Airway epithelial cell (primary cell): Measurements from ENCODE around the gene OR5T1. TPM values are rescaled to one million over a fixed set of nuclear protein-coding genes. Genes with fewer than 3 reads are reported as not detected.

Experiments used
- total RNA-seq: library from RNA; depleted of rRNA; stranded (reverse); fragments of >200 nt; gene quantifications from 2 replicates; pipeline ENCODE4 v1.2.3, GENCODE V29; 2015

Gene OR5T1
- total RNA-seq, result not detected in 2 replicates

DNA sequence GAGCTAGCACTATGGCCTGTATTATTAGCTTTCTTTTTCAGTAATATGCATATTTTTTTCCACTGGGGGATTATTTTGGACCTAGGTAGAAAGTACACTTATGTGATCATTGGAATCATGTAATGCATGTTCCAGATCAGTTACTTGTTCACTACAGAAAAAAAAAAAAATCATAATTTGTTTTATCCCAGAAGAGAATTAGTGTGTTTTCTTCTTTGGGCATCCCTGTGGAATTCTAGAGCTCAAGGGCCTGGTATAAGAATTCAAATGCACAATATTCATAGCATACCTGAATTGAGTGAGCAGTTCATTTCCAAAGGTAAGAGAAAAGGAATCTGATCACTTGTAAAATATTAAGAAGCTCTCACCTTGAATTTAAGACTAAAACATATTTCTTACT, at the start of gene OR5T1:
OR5T1 (plus strand) TSS at position 301 of the 400 bp plus-strand sequence. CDS start 1,485 bp downstream, outside the sequence.

DNA sequence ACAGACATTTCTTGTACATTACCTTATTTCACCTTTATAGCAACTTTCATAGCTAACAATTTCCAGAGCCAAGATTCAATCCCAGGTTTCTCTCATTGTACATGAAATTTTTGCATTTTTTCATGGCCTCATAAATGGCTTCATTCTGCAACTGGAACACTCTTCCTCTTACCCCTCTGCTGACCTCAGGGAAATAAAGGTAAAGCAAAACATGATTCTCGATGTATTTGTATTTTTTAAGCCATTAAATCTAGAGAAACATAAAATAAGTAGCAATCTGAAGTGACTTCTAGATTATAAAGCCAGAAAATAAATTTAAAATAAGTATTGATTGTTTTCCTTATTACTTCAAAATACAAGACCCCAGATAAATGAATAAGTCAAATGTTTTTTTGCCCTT, 39.8 kb upstream of the OR5T1 start, which contains the start of gene OR5T2:
OR5T2 (minus strand) TSS at position 101 of the 400 bp plus-strand sequence. CDS start 1,193 bp downstream, outside the sequence.

DNA sequence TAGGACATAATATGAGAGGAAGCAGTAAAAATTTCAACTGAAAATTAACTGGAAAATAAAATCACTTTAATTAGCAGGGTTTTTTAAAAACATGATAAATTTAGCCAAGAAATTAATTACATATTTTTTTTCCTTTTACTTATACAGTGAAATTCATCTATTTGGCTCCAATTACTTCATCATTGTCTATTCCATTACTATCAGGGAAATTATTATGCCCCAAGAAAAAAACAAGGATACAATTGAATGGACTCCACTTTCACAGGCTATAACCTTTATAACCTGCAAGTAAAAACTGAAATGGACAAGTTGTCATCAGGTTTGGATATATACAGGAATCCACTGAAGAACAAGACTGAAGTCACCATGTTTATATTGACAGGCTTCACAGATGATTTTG, 22.0 kb upstream of the OR5T1 start, which contains the start of gene OR5T3:
OR5T3 (plus strand) TSS at position 301 of the 400 bp plus-strand sequence; CDS start at position 301, 0 bp downstream.

DNA sequence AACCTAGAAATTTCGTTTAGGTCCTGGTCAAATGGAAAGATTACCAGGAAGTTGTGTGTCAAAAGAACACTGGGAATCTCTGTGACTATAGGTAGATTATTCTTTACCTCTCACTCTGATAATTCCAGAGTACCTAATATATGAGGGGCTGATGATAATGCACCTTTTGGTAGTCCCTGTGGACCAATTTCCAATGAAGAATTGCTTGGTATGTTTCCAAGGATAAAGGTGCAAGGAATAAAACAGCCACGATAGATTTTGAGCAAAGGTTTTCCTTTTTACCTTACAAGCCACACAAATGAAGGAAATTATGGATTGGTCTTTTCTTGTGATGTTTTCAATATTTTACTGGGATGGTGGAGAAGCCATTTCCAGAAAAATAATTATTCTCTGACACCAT, 18.2 kb downstream of the OR5T1 start, which contains the start of gene OR8H1:
OR8H1 (minus strand) TSS at position 101 of the 400 bp plus-strand sequence. CDS start 1,192 bp downstream, outside the sequence.

DNA sequence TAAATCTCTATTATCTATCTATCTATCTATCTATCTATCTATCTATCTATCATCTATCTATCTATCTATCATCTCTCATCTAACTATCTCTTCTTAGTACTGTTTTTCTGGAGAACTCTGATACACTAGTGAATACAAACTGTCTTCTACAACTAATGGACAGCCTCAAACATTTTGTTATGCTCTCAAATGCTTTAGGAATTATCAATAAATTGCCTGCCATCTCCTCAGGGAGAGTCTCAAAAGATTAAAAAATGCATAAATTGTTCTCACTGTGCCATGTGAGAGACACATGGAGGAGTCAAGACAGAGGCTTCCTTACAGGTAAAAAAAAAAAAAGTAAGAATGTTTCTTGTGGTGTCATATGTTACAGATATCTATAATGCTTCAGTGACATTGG, 40.9 kb downstream of the OR5T1 start, which contains the start of gene OR8K3:
OR8K3 (plus strand) TSS at position 301 of the 400 bp plus-strand sequence. CDS start 3,163 bp downstream, outside the sequence.

Other genes starting within 250 kb of the OR5T1 start
- gene OR5AS1, start 246.5 kb upstream of the OR5T1 start, total RNA-seq, result not detected in 2 replicates
- gene OR8I2, start 180.8 kb upstream of the OR5T1 start, total RNA-seq, result not detected in 2 replicates
- not detected in 2 replicates for gene OR8H2, start 170.5 kb upstream of the OR5T1 start, total RNA-seq
- not detected in 2 replicates for gene OR8H3, start 151.8 kb upstream of the OR5T1 start, total RNA-seq
- gene OR8J3, start 134.0 kb upstream of the OR5T1 start, total RNA-seq, result not detected in 2 replicates
- not detected in 2 replicates for gene OR8K5, start 113.8 kb upstream of the OR5T1 start, total RNA-seq
- not detected in 2 replicates for gene OR5J2, start 97.5 kb upstream of the OR5T1 start, total RNA-seq
- gene OR5T2, start 39.9 kb upstream of the OR5T1 start, total RNA-seq, result not detected in 2 replicates
- not detected in 2 replicates for gene OR5T3, start 21.9 kb upstream of the OR5T1 start, total RNA-seq
- not detected in 2 replicates for gene OR8H1, start 18.1 kb downstream of the OR5T1 start, total RNA-seq
- not detected in 2 replicates for gene OR8K3, start 41.0 kb downstream of the OR5T1 start, total RNA-seq
- not detected in 2 replicates for gene OR8K1, start 71.9 kb downstream of the OR5T1 start, total RNA-seq
- not detected in 2 replicates for gene OR8J1, start 80.1 kb downstream of the OR5T1 start, total RNA-seq
- gene OR8U1, start 101.5 kb downstream of the OR5T1 start, total RNA-seq, result not detected in 2 replicates
- not detected in 2 replicates for gene OR5AL1, start 138.5 kb downstream of the OR5T1 start, total RNA-seq
- gene OR5M3, start 199.2 kb downstream of the OR5T1 start, total RNA-seq, result not detected in 2 replicates
- gene OR5M8, start 217.2 kb downstream of the OR5T1 start, total RNA-seq, result not detected in 2 replicates